Esophagus muscularis mucosa (tissue), 4 donors: Measurements from ENCODE around the gene MTCL1. TPM values are rescaled to one million over a fixed set of nuclear protein-coding genes. Genes with fewer than 3 reads are reported as not detected.

Experiments
- DNase-seq: peaks from one replicate; pipeline ENCODE4 v3.0.0-alpha.2; 2017; ENCODE audit errors: extremely low spot score
- H3K27ac ChIP-seq, 4 donors: fragments of 200-600 bp; sonication (generic); replicated peaks in 1 of 4; 1 replicate in 3 of 4; 2 replicates in 1 of 4; pipeline ENCODE4 v1.5.1; 2016 to 2019; ENCODE audit warnings: mild to moderate bottlenecking in 1 of 4
- H3K27me3 ChIP-seq, 4 donors: fragments of 200-600 bp; sonication (generic); one replicate each; pipeline versions ENCODE4 v1.5.1 to v1.6.0; 2016 to 2019
- H3K36me3 ChIP-seq, 4 donors: fragments of 200-600 bp; sonication (generic); one replicate each; pipeline ENCODE4 v1.5.1; 2016 to 2019
- H3K4me1 ChIP-seq, 4 donors: fragments of 200-600 bp; sonication (generic); one replicate each; pipeline ENCODE4 v1.5.1; 2016 to 2019
- H3K4me3 ChIP-seq, 4 donors: fragments of 200-600 bp; sonication (generic); 1 replicate in 2 of 4; 2 replicates in 2 of 4; pipeline ENCODE4 v1.5.1; 2016 to 2019; ENCODE audit warnings: mild to moderate bottlenecking in 4 of 4, moderate library complexity in 1 of 4
- H3K9me3 ChIP-seq, 4 donors: fragments of 200-600 bp; sonication (generic); 1 replicate in 3 of 4; 2 replicates in 1 of 4; pipeline ENCODE4 v1.5.1; 2016 to 2019
- CTCF ChIP-seq, 3 experiments: fragments of 200-600 bp in 2 of 3; fragments of 450-650 bp in 1 of 3; sonication (generic) in 2 of 3; IDR thresholded peaks; one replicate each; pipeline ENCODE4 v1.5.1; 2017 to 2019; ENCODE audit warnings: antibody characterized with exemption in 3 of 3, mild to moderate bottlenecking in 2 of 3, moderate library complexity in 1 of 3
- EP300 ChIP-seq: sonication (generic); formaldehyde crosslinking; IDR thresholded peaks from one replicate; pipeline ENCODE4 v1.6.1; 2017; ENCODE audit warnings: antibody characterized with exemption
- POLR2A ChIP-seq: fragments of 450-650 bp; IDR thresholded peaks from one replicate; pipeline ENCODE4 v1.6.1; 2017; ENCODE audit warnings: antibody characterized with exemption, moderate library complexity, mild to moderate bottlenecking, low read depth
- POLR2AphosphoS5 ChIP-seq, 2 donors: sonication (generic); formaldehyde crosslinking; IDR thresholded peaks; one replicate each; pipeline ENCODE4 v1.6.1; 2017; ENCODE audit warnings: antibody characterized with exemption in 2 of 2
- WGBS: methylation state at CpG from one replicate; pipeline ENCODE4 v1.1.5; 2018; 5-methylcytosine and 5-hydroxymethylcytosine counted together
- intact Hi-C: fragments of 100-400 bp; cut with DNase I; formaldehyde crosslinking; loops from one replicate; pipeline ENCODE4 v1.15.1; 2023
- total RNA-seq, 4 donors: library from RNA; depleted of rRNA; stranded (reverse); fragments of >200 nt; gene quantifications; one replicate each; pipeline versions ENCODE4 v1.1.0 to v1.2.1, GENCODE V29; 2016

Gene MTCL1
- total RNA-seq, 4 donors from 2014 or later, result 32.3 to 48.0 (median 38.6) TPM

- peaks cover 0 to 15% (median 9%) of the 10 kb centered on the region in 4 donors for H3K4me1 ChIP-seq
- H3K27ac ChIP-seq, result peak overlapping the region in 2 of 4 donors; percentile 18 to 26
- DNase-seq, result no peak
- 89% methylated on average over 5 of the region's 5 CpGs for WGBS
- peaks cover 0 to 25% (median 15%) of the 10 kb centered on the region in 4 donors for H3K36me3 ChIP-seq
- no peaks in the 10 kb centered on the region for H3K9me3 ChIP-seq
- no peak for TF ChIP-seq POLR2AphosphoS5 (IDR thresholded peaks at IDR 0.05)
- TF ChIP-seq POLR2A, result no peak
- TF ChIP-seq CTCF (IDR thresholded peaks at IDR 0.05), result no peak
- no peak for TF ChIP-seq EP300
- H3K27me3 ChIP-seq, result no peaks in the 10 kb centered on the region
- intact Hi-C loops, result no loop called here
- H3K4me3 ChIP-seq, result no peak overlapping the region
These were observed 16.4 kb downstream of the MTCL1 start for GRCh38 chr18:8721716-8722115.

- intact Hi-C loops, result no loop called here
These were observed 17.8 kb downstream of the MTCL1 start for GRCh38 chr18:8722946-8723820.

GRCh38 chr18:8724452-8724851 lies 19.1 kb downstream of the MTCL1 start:
- intact Hi-C loops, result no loop called here
- H3K9me3 ChIP-seq, result no peaks in the 10 kb centered on the region
- H3K4me3 ChIP-seq, result no peak overlapping the region
- DNase-seq, result no peak
- 86% methylated on average over 6 of the region's 6 CpGs for whole genome bisulfite sequencing
- TF ChIP-seq POLR2AphosphoS5 (IDR thresholded peaks at IDR 0.05) (no peak), EP300 (no peak), CTCF (IDR thresholded peaks at IDR 0.05) (no peak), POLR2A (no peak)
- H3K27ac ChIP-seq, result peak overlapping the region in 1 of 4 donors; percentile 7
- peaks cover 0 to 24% (median 14%) of the 10 kb centered on the region in 4 donors for H3K36me3 ChIP-seq
- H3K27me3 ChIP-seq, result no peaks in the 10 kb centered on the region
- peaks cover 0 to 6% (median 2%) of the 10 kb centered on the region in 4 donors for H3K4me1 ChIP-seq

More at GRCh38 chr18:8722946-8723820, 17.8 kb downstream of the MTCL1 start:
- Histone ChIP-seq H3K27me3 (no peaks in the 10 kb centered on the region), H3K36me3 (peaks cover 0 to 25% (median 15%) of the 10 kb centered on the region in 4 donors), H3K9me3 (no peaks in the 10 kb centered on the region), H3K27ac (no peak overlapping the region), H3K4me1 (peaks cover 0 to 7% (median 3%) of the 10 kb centered on the region in 4 donors), H3K4me3 (no peak overlapping the region)
- TF ChIP-seq POLR2AphosphoS5 (IDR thresholded peaks at IDR 0.05) (no peak), EP300 (no peak), CTCF (IDR thresholded peaks at IDR 0.05) (no peak), POLR2A (no peak)
- WGBS, result 91% methylated on average over 13 of the region's 13 CpGs
- no peak for DNase-seq

- 98% methylated on average over 17 of the region's 17 CpGs for WGBS
- TF ChIP-seq POLR2A, result no peak
- TF ChIP-seq EP300, result no peak
- TF ChIP-seq POLR2AphosphoS5 (IDR thresholded peaks at IDR 0.05), result no peak
- TF ChIP-seq CTCF (IDR thresholded peaks at IDR 0.05), result no peak
- intact Hi-C loops, result no loop called here
These were observed 20.9 kb downstream of the MTCL1 start for GRCh38 chr18:8726281-8726680.

More at GRCh38 chr18:8726281-8726680, 20.9 kb downstream of the MTCL1 start:
- H3K27me3 ChIP-seq, result no peaks in the 10 kb centered on the region
- H3K4me1 ChIP-seq, result peaks cover 11 to 20% (median 15%) of the 10 kb centered on the region in 4 donors
- H3K9me3 ChIP-seq, result no peaks in the 10 kb centered on the region
- H3K36me3 ChIP-seq, result peaks cover 0 to 12% (median 5%) of the 10 kb centered on the region in 4 donors
- no peak for DNase-seq
- H3K27ac ChIP-seq, result no peak overlapping the region
- no peak overlapping the region for H3K4me3 ChIP-seq
